ENCODE data around the gene TRERF1. TPM values are rescaled to one million over a fixed set of nuclear protein-coding genes. Genes with fewer than 3 reads are reported as not detected.

Gene TRERF1
- total RNA-seq, 1 donor from 2014 or later: 20.6 TPM

GRCh38 chr6:42251500-42251899 lies 200.2 kb downstream of the TRERF1 start:
- H3K27me3 ChIP-seq: no peaks in the 10 kb centered on the region
- no peak for DNase-seq (ENCODE audit: extremely low spot score in 2 of 2)
- intact Hi-C loops (cut with DNase I): no loop called here
- H3K27ac ChIP-seq: peak overlapping the region; percentile 76
- peaks cover 0 to 20% of the 10 kb centered on the region in 2 donors for H3K36me3 ChIP-seq
- H3K9me3 ChIP-seq: no peaks in the 10 kb centered on the region
- H3K4me3 ChIP-seq: no peak overlapping the region
- TF ChIP-seq POLR2AphosphoS5 (IDR thresholded peaks at IDR 0.05; ENCODE audit: insufficient read depth in 1 of 2, low read depth in 1 of 2) (no peak), POLR2A (IDR thresholded peaks at IDR 0.05) (no peak), CTCF (IDR thresholded peaks at IDR 0.05) (no peak)
- peaks cover 31% of the 10 kb centered on the region for H3K4me1 ChIP-seq

GRCh38 chr6:42250274-42250931 lies 201.3 kb downstream of the TRERF1 start:
- Histone ChIP-seq H3K4me1 (peaks cover 31% of the 10 kb centered on the region), H3K9me3 (no peaks in the 10 kb centered on the region), H3K4me3 (no peak overlapping the region), H3K27ac (no peak overlapping the region), H3K36me3 (peaks cover 0 to 20% of the 10 kb centered on the region in 2 donors), H3K27me3 (no peaks in the 10 kb centered on the region)
- no peak for TF ChIP-seq POLR2AphosphoS5 (IDR thresholded peaks at IDR 0.05; ENCODE audit: insufficient read depth in 1 of 2, low read depth in 1 of 2)
- intact Hi-C loops (cut with DNase I): no loop called here
- no peak for DNase-seq (ENCODE audit: extremely low spot score in 2 of 2)

GRCh38 chr6:42249279-42249678 lies 202.4 kb downstream of the TRERF1 start:
- Histone ChIP-seq H3K4me3 (no peak overlapping the region), H3K27ac (no peak overlapping the region), H3K36me3 (peaks cover 0 to 13% of the 10 kb centered on the region in 2 donors), H3K4me1 (peaks cover 31% of the 10 kb centered on the region), H3K9me3 (no peaks in the 10 kb centered on the region), H3K27me3 (no peaks in the 10 kb centered on the region)
- intact Hi-C loops (cut with DNase I): no loop called here
- TF ChIP-seq CTCF (IDR thresholded peaks at IDR 0.05) (no peak), POLR2AphosphoS5 (IDR thresholded peaks at IDR 0.05; ENCODE audit: insufficient read depth in 1 of 2, low read depth in 1 of 2) (no peak), POLR2A (IDR thresholded peaks at IDR 0.05) (no peak)
- DNase-seq (ENCODE audit: extremely low spot score in 2 of 2): no peak

- intact Hi-C loops (cut with DNase I): no loop called here
- TF ChIP-seq POLR2AphosphoS5 (IDR thresholded peaks at IDR 0.05; ENCODE audit: insufficient read depth in 1 of 2, low read depth in 1 of 2): no peak
- TF ChIP-seq POLR2A (IDR thresholded peaks at IDR 0.05): no peak
- TF ChIP-seq CTCF (IDR thresholded peaks at IDR 0.05): no peak
- Histone ChIP-seq H3K27ac (no peak overlapping the region), H3K27me3 (no peaks in the 10 kb centered on the region), H3K9me3 (no peaks in the 10 kb centered on the region), H3K36me3 (peaks cover 0 to 24% of the 10 kb centered on the region in 2 donors), H3K4me3 (no peak overlapping the region), H3K4me1 (peaks cover 16% of the 10 kb centered on the region)
- no peak for DNase-seq (ENCODE audit: extremely low spot score in 2 of 2)
Measured at GRCh38 chr6:42243046-42243445, 208.7 kb downstream of the TRERF1 start.

GRCh38 chr6:42241915-42242314 lies 209.8 kb downstream of the TRERF1 start:
- Histone ChIP-seq H3K27ac (no peak overlapping the region), H3K4me1 (peaks cover 16% of the 10 kb centered on the region), H3K4me3 (no peak overlapping the region), H3K9me3 (no peaks in the 10 kb centered on the region), H3K27me3 (no peaks in the 10 kb centered on the region), H3K36me3 (peaks cover 0 to 24% of the 10 kb centered on the region in 2 donors)
- no peak for TF ChIP-seq POLR2AphosphoS5 (IDR thresholded peaks at IDR 0.05; ENCODE audit: insufficient read depth in 1 of 2, low read depth in 1 of 2)
- no peak for TF ChIP-seq POLR2A (IDR thresholded peaks at IDR 0.05)
- no peak for TF ChIP-seq CTCF (IDR thresholded peaks at IDR 0.05)
- intact Hi-C loops (cut with DNase I): no loop called here
- DNase-seq (ENCODE audit: extremely low spot score in 2 of 2): no peak
